Panc1 (cell line): ENCODE data around the gene AURKB.

ENCODE experiments used
- POLR2AphosphoS5 ChIP-seq: IDR thresholded peaks from 2 replicates; pipeline ENCODE4 v1.6.1; 2012; ENCODE audit warnings: mild to moderate bottlenecking, low read depth, low read length, moderate library complexity
- TCF7L2 ChIP-seq: IDR thresholded peaks from 2 replicates; pipeline ENCODE4 v1.6.1; 2011; ENCODE audit warnings: mild to moderate bottlenecking, low read depth, low read length, inconsistent platforms
- TF ChIP-seq, protein P1 (sequence below): fragments of 450-650 bp; IDR thresholded peaks from 2 replicates; pipeline ENCODE4 v1.5.1; 2017; ENCODE audit warnings: mild to moderate bottlenecking

DNA sequence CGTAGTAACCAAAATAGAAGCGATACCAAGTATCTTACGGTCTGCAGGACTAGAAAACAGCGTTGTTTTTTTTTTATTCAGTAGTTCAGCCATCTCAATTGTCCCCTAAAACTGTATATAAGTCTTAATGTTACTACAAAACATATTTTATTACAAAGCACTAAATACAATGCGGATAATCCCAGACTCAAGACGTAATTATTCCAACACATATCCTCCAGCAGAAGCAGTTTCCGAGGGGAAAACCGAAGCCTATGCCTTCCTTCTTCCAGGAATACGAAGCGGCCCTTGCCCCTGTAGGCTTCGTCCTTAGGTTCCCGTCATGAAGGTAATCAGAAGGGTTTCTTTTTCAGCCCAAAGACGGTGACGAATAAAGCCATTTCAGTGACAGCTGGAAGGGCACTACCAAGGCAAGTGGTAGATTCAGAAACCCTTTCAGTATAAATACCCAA lies 36.5 kb downstream of the AURKB start:
- TF ChIP-seq, protein P1, sequence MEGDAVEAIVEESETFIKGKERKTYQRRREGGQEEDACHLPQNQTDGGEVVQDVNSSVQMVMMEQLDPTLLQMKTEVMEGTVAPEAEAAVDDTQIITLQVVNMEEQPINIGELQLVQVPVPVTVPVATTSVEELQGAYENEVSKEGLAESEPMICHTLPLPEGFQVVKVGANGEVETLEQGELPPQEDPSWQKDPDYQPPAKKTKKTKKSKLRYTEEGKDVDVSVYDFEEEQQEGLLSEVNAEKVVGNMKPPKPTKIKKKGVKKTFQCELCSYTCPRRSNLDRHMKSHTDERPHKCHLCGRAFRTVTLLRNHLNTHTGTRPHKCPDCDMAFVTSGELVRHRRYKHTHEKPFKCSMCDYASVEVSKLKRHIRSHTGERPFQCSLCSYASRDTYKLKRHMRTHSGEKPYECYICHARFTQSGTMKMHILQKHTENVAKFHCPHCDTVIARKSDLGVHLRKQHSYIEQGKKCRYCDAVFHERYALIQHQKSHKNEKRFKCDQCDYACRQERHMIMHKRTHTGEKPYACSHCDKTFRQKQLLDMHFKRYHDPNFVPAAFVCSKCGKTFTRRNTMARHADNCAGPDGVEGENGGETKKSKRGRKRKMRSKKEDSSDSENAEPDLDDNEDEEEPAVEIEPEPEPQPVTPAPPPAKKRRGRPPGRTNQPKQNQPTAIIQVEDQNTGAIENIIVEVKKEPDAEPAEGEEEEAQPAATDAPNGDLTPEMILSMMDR, result no peak
- TF ChIP-seq POLR2AphosphoS5, result no peak
- TF ChIP-seq TCF7L2, result no peak; the same call in 1 of the 2 replicates
